Measurements from ENCODE around the gene PARD3. TPM values are rescaled to one million over a fixed set of nuclear protein-coding genes. Genes with fewer than 3 reads are reported as not detected.
"Not testable (repeated sequence)": the region's sequence is repeated elsewhere in the genome, so short reads cannot be mapped to it uniquely, and the experiment has no call there.

PARD3 gene
- total RNA-seq, 4 donors from 2014 or later: 30.9 to 54.6 (median 40.0) TPM

DNA sequence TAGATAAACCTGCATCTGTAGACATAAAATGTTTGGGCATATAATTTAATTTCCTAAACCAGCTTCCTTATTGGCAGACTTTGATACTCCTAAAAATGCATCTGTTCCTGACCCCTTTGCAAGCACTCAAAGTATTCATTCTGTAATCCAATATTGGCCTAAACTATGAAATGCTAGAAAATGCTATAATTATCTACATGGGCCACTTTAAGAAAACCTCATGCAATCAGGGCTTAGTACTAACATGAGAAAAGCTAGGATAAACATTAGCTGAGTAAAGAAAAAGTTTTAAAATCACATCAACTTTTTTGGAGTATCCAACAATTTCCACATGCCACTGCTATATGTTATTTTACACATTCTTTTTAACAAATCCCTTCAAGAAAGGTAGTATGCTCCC, 57.2 kb downstream of the PARD3 start:
- DNase-seq (ENCODE audit: low spot score) (no peak), ATAC-seq (ENCODE audit: low FRiP score) (no peak)
- TF ChIP-seq, protein P1, sequence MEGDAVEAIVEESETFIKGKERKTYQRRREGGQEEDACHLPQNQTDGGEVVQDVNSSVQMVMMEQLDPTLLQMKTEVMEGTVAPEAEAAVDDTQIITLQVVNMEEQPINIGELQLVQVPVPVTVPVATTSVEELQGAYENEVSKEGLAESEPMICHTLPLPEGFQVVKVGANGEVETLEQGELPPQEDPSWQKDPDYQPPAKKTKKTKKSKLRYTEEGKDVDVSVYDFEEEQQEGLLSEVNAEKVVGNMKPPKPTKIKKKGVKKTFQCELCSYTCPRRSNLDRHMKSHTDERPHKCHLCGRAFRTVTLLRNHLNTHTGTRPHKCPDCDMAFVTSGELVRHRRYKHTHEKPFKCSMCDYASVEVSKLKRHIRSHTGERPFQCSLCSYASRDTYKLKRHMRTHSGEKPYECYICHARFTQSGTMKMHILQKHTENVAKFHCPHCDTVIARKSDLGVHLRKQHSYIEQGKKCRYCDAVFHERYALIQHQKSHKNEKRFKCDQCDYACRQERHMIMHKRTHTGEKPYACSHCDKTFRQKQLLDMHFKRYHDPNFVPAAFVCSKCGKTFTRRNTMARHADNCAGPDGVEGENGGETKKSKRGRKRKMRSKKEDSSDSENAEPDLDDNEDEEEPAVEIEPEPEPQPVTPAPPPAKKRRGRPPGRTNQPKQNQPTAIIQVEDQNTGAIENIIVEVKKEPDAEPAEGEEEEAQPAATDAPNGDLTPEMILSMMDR (IDR thresholded peaks at IDR 0.05): no peak

DNA sequence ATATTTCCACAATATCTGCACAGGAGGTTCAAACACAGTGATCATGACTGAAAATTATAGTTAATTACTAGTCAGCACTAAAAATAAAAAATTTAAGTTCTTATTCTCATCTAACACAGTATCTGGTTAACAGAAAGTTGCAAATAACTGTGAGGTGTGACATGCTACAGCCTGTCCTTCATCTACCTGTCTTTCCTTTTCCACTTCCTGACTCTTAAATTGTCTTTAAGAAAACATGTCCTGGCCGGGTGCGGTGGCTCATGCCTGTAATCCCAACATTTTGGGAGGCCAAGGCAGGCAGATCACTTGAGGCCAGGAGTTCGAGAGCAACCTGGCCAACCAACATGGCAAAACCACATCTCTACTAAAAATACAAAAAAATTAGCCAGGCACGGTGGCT, 57.9 kb downstream of the PARD3 start:
- not testable (repeated sequence) for ATAC-seq (ENCODE audit: low FRiP score); DNase-seq (ENCODE audit: low spot score)

DNA sequence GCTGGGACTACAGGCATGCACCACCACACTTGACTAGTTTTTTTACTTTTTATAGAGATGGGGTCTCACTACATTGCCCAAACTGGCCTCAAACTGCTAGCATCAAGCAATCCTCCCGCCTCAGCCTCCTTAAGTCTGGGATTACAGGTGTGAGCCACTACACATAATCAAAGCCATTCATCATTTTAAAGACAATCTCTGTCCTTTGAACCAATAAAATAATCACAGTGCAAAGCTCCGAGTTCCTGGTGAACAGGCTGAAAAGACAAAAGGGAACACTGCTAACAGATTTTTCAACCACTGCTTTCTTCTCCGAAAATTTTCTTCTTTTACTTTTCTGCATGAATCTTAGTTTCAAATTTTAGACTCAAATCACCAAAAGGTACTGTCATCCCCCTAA, 58.5 kb downstream of the PARD3 start:
- DNase-seq (ENCODE audit: low spot score): no peak
- TF ChIP-seq, protein P1 (IDR thresholded peaks at IDR 0.05): no peak
- ATAC-seq (ENCODE audit: low FRiP score): no peak

DNA sequence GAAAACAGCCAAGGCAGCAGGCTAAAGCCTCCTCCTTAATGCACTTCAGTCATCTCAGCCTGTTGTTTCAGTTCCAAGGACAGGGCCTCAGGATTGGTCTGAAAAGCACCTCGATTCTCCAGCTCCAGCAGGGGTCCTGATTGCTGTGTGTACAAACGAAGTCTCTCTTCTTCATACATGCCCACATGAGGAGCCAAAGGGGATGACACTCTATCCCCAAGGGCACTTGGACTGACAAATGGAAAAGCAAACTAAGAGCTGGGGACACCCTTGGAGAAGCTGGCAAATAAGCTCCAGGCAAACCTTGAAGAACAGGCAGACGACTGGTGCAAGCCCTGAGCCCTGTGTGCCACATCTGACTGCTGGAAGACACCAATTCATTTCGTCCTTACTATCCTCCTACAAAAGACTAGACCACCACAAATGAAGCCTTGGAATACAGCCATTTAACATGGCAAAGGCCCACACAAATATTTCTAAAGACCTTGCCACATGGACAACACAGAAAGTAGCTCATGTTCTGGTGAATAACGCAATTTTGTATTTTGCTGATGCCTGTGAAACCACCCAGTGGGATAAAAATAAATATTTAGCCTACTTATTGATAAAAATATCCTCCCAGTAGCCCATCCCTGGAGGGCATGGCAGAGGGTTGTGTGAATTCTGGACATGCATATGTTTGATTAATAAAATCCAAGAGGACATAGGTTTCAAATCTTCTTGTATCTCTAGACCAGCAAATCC, 61.9 kb downstream of the PARD3 start:
- no peak for DNase-seq (ENCODE audit: low spot score)
- TF ChIP-seq, protein P1 (IDR thresholded peaks at IDR 0.05): no peak
- ATAC-seq (ENCODE audit: low FRiP score): no peak

DNA sequence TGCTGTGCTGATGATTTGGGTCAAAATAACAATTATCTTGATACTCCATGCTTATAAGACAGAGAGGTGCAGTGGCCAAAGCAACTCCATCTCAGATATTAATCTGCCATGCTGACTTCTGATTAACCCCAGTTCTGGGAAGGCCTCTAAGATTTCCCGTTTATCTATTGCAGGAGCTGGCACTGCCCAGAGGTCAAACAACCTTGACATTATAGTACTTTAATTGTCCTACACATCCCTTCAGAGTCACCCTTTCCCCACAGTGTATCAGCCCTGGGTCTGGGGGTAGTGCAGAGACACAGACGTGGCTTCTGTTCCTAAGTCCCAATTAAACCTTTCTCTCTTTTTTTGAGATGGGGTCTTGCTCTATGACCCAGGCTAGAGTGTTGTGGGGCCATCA, 63.8 kb downstream of the PARD3 start:
- DNase-seq (ENCODE audit: low spot score): no peak
- ATAC-seq (ENCODE audit: low FRiP score): no peak
- TF ChIP-seq, protein P1 (IDR thresholded peaks at IDR 0.05): no peak

DNA sequence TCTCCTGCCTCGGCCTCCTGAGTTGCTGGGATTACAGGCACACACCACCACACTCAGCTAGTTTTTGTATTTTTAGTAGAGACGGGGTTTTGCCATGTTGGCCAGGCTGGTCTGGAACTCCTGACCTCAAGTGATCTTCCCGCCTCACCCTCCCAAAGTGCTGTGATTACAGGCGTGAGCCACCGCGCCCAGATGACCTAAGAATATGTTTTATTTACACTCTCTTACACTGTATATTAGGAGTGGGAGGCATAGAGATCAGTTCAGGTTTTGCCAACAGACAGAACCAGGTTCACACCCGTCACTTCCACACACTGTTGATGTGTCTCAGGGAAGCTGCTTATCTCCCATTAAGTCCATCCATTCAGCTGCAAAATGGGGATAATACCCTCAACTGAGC, 64.3 kb downstream of the PARD3 start:
- not testable (repeated sequence) for ATAC-seq (ENCODE audit: low FRiP score); DNase-seq (ENCODE audit: low spot score)

DNA sequence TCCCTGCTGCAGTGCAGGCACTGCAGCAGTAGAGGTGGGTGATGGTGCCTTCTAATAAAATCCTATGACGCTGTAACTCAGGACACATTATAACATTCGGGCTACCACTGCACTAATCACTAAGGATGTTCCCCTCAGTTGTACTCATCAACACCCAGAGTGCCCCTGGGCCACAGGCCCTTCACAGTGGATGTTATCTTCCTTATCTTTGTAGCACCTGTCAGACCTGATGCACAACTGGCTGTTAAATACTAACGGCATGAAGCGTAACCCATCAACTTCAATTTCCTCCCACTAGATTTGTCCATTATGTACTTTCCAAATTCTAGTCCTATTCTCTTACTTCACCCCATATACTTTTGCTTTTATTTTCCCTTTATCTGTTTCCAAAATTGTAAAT, 66.3 kb downstream of the PARD3 start:
- ATAC-seq (ENCODE audit: low FRiP score) (no peak), DNase-seq (ENCODE audit: low spot score) (no peak)
- TF ChIP-seq, protein P1 (IDR thresholded peaks at IDR 0.05): no peak

DNA sequence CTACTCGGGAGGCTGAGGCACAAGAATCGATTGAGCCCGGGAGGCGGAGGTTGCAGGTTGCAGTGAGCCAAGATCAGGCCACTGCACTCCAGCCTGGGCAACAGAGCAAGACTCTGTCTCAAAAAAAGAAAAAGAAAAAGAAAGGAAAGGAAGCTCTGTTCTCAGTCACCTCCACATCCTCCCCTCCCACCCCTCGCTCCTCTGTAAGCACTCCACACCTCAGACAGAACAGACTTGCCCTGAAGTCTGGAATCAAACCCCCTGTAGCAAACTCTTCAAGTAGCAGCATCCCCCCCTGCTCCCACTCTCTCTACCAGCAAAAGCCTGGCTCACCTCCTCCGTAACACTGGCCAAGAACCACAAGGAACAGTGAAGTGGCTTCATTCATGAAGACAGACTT, 66.7 kb downstream of the PARD3 start:
- ATAC-seq (ENCODE audit: low FRiP score) (no peak), DNase-seq (ENCODE audit: low spot score) (no peak)
- TF ChIP-seq, protein P1 (IDR thresholded peaks at IDR 0.05): no peak
